Tibial artery (tissue), 4 donors: ENCODE data around the gene TMEM51.

Experiments used
- DNase-seq, 2 donors: peaks; one replicate each; pipeline ENCODE4 v3.0.0-alpha.2; 2019
- H3K27ac ChIP-seq, 2 donors: fragments of 200-600 bp; sonication (generic) in 1 of 2; 1 replicate in 1 of 2; 2 replicates in 1 of 2; pipeline ENCODE4 v1.5.1; 2018 to 2019; ENCODE audit warnings: mild to moderate bottlenecking in 1 of 2
- H3K27me3 ChIP-seq, 2 donors: fragments of 200-600 bp; sonication (generic) in 1 of 2; one replicate each; pipeline versions ENCODE4 v1.5.1 to v1.6.0; 2016 to 2019
- H3K36me3 ChIP-seq, 3 donors: fragments of 200-600 bp; sonication (generic) in 2 of 3; one replicate each; pipeline ENCODE4 v1.5.1; 2016 to 2019; ENCODE audit warnings: mild to moderate bottlenecking in 2 of 3
- H3K4me1 ChIP-seq, 4 donors: fragments of 200-600 bp; sonication (generic) in 2 of 4; 1 replicate in 3 of 4; 2 replicates in 1 of 4; pipeline ENCODE4 v1.5.1; 2016 to 2019
- H3K4me3 ChIP-seq, 2 donors: fragments of 200-600 bp; sonication (generic) in 1 of 2; 1 replicate in 1 of 2; 2 replicates in 1 of 2; pipeline ENCODE4 v1.5.1; 2018 to 2019; ENCODE audit warnings: mild to moderate bottlenecking in 2 of 2
- H3K9me3 ChIP-seq, 3 donors: fragments of 200-600 bp; sonication (generic) in 1 of 3; one replicate each; pipeline ENCODE4 v1.5.1; 2016 to 2019
- CTCF ChIP-seq, 2 experiments: fragments of 200-600 bp in 1 of 2; fragments of 450-650 bp in 1 of 2; IDR thresholded peaks; one replicate each; pipeline ENCODE4 v1.5.1; 2017 to 2019; ENCODE audit warnings: antibody characterized with exemption in 2 of 2, mild to moderate bottlenecking in 1 of 2, moderate library complexity in 1 of 2
- intact Hi-C: fragments of 100-400 bp; cut with DNase I; formaldehyde crosslinking; loops from one replicate; pipeline ENCODE4 v1.15.0; 2023; ENCODE audit warnings: low total_unique reads

The TMEM51 gene

DNA sequence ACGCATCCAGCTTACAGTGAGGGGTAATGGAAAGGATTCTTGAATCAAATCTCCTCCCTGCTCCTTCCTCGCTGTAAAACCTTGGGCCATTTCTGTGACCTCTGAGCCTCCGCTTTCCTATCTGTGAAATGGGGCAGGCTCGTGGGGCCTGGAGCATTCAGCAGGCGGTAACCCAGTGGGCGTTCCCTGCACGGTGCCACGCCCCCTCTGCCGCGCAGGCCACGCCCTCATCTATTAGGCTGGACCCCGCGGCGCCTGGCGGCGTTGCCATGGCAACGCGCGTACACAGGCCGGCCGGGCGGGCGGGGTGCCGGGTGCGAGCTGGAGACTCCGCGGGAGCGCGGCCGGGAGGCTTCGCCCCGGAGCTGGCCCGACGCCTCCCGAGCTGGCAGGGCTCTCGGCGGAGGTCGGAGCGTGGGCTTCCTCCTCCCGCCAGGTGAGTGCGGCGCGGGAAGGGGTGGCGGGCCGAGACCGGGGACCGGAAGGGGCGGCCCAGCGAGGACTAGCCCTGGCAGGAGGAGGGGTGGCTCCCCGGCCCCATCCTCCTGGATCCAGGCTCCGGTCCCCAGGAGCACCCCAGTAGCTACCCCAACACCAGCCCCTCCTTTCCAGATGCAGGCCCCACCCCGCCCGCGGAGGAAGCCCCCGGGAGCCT is 93.5 kb downstream of the TMEM51 start, which contains the start of gene FHAD1:
FHAD1 (plus strand) TSS at position 264 of the 655 bp plus-strand sequence. CDS start 4,562 bp downstream, outside the sequence.
- no peaks in the 10 kb centered on the region for H3K36me3 ChIP-seq
- DNase-seq: no peak
- peak within 1 kb of the TSS; percentile 42 to 56 for H3K4me3 ChIP-seq
- intact Hi-C loops: no loop called here
- no peaks in the 10 kb centered on the region for H3K9me3 ChIP-seq
- no peak for TF ChIP-seq CTCF (IDR thresholded peaks at IDR 0.05)
- peak within 1 kb of the TSS in 1 of 2 donors; percentile 30 for H3K27ac ChIP-seq
- H3K27me3 ChIP-seq: peaks cover 0 to 6% of the 10 kb centered on the region in 2 donors
- peaks cover 5 to 26% (median 17%) of the 10 kb centered on the region in 4 donors for H3K4me1 ChIP-seq

GRCh38 chr1:15248216-15248615 is 94.7 kb downstream of the TMEM51 start:
- no peak for TF ChIP-seq CTCF (IDR thresholded peaks at IDR 0.05)
- Histone ChIP-seq H3K27me3 (peaks cover 0 to 6% of the 10 kb centered on the region in 2 donors), H3K9me3 (no peaks in the 10 kb centered on the region), H3K4me3 (no peak overlapping the region), H3K36me3 (no peaks in the 10 kb centered on the region), H3K27ac (no peak overlapping the region), H3K4me1 (peaks cover 5 to 26% (median 17%) of the 10 kb centered on the region in 4 donors)
- no peak for DNase-seq
- intact Hi-C loops: no loop called here

DNA sequence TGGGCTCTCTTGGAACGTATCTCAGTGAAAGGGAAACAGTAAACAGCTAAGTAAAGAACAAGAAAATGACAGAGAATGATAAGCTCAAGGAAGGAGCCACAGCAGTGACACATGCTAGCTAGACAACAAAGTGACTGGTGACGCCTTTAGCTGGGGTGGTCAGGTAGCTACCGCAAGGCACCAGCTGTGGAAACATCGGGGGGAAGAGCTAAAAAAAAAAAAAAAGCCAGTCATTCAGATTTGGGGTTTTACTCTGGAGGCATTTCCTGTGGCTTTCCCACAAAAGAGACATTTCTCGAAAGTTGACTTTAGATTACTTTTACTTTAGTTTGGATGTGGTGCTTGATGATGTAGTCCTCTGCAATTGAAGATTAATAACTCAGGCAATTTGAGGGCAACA is 95.5 kb downstream of the TMEM51 start:
- intact Hi-C loops: no loop called here
- TF ChIP-seq CTCF (IDR thresholded peaks at IDR 0.05): no peak
- Histone ChIP-seq H3K27ac (no peak overlapping the region), H3K9me3 (no peaks in the 10 kb centered on the region), H3K4me1 (peaks cover 5 to 26% (median 17%) of the 10 kb centered on the region in 4 donors), H3K4me3 (no peak overlapping the region), H3K27me3 (peaks cover 0 to 6% of the 10 kb centered on the region in 2 donors), H3K36me3 (no peaks in the 10 kb centered on the region)
- no peak for DNase-seq

DNA sequence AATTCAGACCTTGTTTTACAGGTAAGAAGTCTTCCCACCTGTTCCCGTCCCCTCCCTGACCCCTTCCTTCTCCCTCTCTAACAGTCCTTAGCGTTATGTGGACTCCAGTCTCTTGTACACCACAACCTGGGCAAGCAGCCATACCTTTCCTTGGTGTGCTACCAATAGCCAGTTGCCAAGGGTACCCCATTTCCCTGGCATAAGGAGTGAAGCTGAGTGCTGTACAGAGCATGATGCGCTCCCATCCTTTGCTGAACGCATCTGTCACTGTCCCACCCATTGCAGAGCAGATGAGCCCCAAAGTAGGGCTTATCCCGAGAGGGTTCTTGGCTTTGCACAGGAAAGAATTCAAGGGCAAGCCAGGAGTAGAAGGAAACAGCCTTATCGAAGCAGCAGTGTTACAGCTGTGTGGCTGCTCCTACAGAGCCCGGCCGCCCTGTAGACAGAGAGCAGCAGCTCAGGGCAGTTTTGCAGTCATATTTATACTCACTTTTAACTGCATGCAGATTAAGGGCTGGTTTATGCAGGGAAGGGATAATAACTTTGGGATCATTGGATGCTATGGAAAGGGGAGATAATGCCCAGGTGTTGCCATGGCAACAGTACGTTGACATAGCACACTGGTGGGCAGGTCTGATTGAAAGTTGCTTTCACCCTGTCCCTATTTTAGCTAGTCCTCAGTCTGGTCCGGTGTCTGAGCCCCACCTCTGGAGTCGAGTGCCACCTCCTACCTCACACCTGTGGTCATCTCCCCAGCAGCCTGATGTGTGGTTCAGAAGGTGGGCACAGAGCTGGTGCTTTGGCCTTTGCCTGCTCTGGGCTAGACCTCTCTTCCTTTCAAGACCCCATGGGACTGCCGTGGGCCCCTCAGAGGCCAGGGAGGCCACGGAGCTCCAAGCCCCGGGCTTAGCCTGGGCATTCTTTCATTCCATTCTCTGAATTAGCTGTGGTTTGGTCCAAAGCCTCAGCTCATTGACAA is 98.6 kb downstream of the TMEM51 start:
- Histone ChIP-seq H3K36me3 (no peaks in the 10 kb centered on the region), H3K9me3 (no peaks in the 10 kb centered on the region), H3K27me3 (peaks cover 0 to 6% of the 10 kb centered on the region in 2 donors), H3K27ac (no peak overlapping the region), H3K4me1 (peaks cover 5 to 8% (median 6%) of the 10 kb centered on the region in 4 donors), H3K4me3 (no peak overlapping the region)
- intact Hi-C loops: no loop called here
- TF ChIP-seq CTCF (IDR thresholded peaks at IDR 0.05): no peak
- no peak for DNase-seq

DNA sequence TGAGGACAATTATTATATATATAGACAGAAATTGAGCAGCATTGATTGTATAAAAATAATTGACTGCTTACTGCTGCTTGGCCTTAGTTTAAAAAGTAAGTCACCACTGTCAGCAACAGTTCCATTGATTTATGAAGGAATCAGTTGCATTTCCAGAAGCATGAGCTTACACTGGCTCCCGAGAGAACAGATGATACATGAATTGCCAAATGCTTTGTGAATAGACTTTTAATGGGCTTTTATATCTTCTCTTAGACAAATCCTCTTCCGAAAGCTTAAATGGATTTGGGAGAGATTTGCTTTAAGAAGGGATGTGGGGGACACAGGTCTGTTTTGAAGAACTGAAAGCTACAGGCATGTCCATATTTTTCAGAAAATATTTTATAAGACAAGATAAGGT is 101.0 kb downstream of the TMEM51 start:
- no peaks in the 10 kb centered on the region for H3K4me1 ChIP-seq
- intact Hi-C loops: no loop called here
- no peak overlapping the region for H3K4me3 ChIP-seq
- H3K36me3 ChIP-seq: no peaks in the 10 kb centered on the region
- no peaks in the 10 kb centered on the region for H3K27me3 ChIP-seq
- no peaks in the 10 kb centered on the region for H3K9me3 ChIP-seq
- no peak overlapping the region for H3K27ac ChIP-seq
- no peak for DNase-seq
- TF ChIP-seq CTCF (IDR thresholded peaks at IDR 0.05): no peak
